ENCODE measurements around the gene MAP4K3. TPM values are rescaled to one million over a fixed set of nuclear protein-coding genes. Genes with fewer than 3 reads are reported as not detected.

Gene MAP4K3
- total and polyA plus RNA-seq, 2 donors (not counting 1 experiment from before 2014, with no cell fraction given): 1.3 to 28.3 TPM

DNA sequence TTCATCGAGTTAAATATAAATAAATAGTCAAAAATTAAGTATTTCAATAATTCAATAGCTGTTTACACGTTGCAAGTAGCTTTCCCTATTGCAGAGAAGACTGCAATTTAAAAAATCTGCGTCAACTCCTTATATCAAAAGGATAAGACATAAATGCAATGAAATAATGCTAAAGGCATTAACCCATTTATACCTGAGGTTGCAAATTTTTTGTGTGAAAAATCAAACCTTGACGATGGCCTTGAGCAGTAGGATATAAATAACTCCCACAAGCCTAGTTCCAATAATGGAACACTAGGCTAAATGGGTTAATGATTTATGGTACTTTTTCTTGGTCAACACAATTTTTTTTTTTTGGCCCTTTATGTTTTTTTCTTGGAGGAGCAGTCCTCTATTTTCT, 116.9 kb downstream of the MAP4K3 start:
- no peaks in the 10 kb centered on the region for H4K20me1 ChIP-seq (ENCODE audit: control insufficient read depth, insufficient read depth, low read length, poor library complexity, severe bottlenecking)
- no peak overlapping the region for H3K4me3 Mint-ChIP-seq
- no peak overlapping the region for H3K4me3 ChIP-seq (ENCODE audit: control extremely low read depth in 1 of 5, extremely low read depth in 1 of 5, insufficient read depth in 1 of 5, low read depth in 2 of 5, low read length in 4 of 5)
- H3K27ac Mint-ChIP-seq: no peak overlapping the region
- no peak overlapping the region for H2AFZ ChIP-seq (ENCODE audit: insufficient read depth, low read depth, low read length, poor library complexity, severe bottlenecking)
- no peaks in the 10 kb centered on the region for H3K27me3 Mint-ChIP-seq
- H3K9ac ChIP-seq (ENCODE audit: low read length): no peak overlapping the region
- H3K27ac ChIP-seq (ENCODE audit: low read length in 2 of 2): no peak overlapping the region
- ChIA-PET POLR2A (no interaction called here), CTCF (no interaction called here)
- peaks cover 0 to 1% of the 10 kb centered on the region in 2 experiments for H3K36me3 ChIP-seq (replicated peaks in 1 of 2; ENCODE audit: control extremely low read depth in 1 of 2, control insufficient read depth in 1 of 2, extremely low read depth in 1 of 2, insufficient read depth in 2 of 2, low read length in 1 of 2)
- DNase-seq: no peak
- H3K4me1 Mint-ChIP-seq: no peaks in the 10 kb centered on the region
- H3K27me3 ChIP-seq (replicated peaks in 1 of 4; ENCODE audit: control extremely low read depth in 1 of 4, control insufficient read depth in 3 of 4, insufficient read depth in 4 of 4, low read length in 3 of 4): no peaks in the 10 kb centered on the region
- TF ChIP-seq, protein P1, sequence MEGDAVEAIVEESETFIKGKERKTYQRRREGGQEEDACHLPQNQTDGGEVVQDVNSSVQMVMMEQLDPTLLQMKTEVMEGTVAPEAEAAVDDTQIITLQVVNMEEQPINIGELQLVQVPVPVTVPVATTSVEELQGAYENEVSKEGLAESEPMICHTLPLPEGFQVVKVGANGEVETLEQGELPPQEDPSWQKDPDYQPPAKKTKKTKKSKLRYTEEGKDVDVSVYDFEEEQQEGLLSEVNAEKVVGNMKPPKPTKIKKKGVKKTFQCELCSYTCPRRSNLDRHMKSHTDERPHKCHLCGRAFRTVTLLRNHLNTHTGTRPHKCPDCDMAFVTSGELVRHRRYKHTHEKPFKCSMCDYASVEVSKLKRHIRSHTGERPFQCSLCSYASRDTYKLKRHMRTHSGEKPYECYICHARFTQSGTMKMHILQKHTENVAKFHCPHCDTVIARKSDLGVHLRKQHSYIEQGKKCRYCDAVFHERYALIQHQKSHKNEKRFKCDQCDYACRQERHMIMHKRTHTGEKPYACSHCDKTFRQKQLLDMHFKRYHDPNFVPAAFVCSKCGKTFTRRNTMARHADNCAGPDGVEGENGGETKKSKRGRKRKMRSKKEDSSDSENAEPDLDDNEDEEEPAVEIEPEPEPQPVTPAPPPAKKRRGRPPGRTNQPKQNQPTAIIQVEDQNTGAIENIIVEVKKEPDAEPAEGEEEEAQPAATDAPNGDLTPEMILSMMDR (IDR thresholded peaks at IDR 0.05): no peak
- TF ChIP-seq EZH2 (IDR thresholded peaks at IDR 0.05; ENCODE audit: borderline replicate concordance, insufficient read depth, low read depth, low read length, poor library complexity, severe bottlenecking): no peak
- H3K4me1 ChIP-seq (ENCODE audit: control insufficient read depth in 2 of 2, insufficient read depth in 2 of 2, low read length in 2 of 2): no peaks in the 10 kb centered on the region
- H3K9me3 ChIP-seq (ENCODE audit: control extremely low read depth in 1 of 3, control insufficient read depth in 2 of 3, insufficient read depth in 1 of 3, low read length in 2 of 3): no peaks in the 10 kb centered on the region
- no CpG with 5 or more reads among the region's 4 CpGs for WGBS (ENCODE audit: insufficient coverage)
- intact Hi-C loops (cut with micrococcal nuclease): no loop called here
- H3K9me3 Mint-ChIP-seq (ENCODE audit: insufficient read depth): no peaks in the 10 kb centered on the region
- H3K79me2 ChIP-seq (ENCODE audit: control insufficient read depth, insufficient read depth, low read length): no peaks in the 10 kb centered on the region
- no peak overlapping the region for H3K4me2 ChIP-seq (replicated peaks; ENCODE audit: low read depth, low read length, poor library complexity, severe bottlenecking)
- no peak for ATAC-seq (ENCODE audit: low read depth)

GRCh38 chr2:39313575-39313974, 123.5 kb downstream of the MAP4K3 start:
- CTCF ChIA-PET: no interaction called here
- Mint-ChIP-seq H3K27me3 (no peaks in the 10 kb centered on the region), H3K4me1 (no peaks in the 10 kb centered on the region), H3K27ac (no peak overlapping the region), H3K4me3 (no peak overlapping the region), H3K9me3 (ENCODE audit: insufficient read depth) (no peaks in the 10 kb centered on the region)
- H3K4me3 ChIP-seq (ENCODE audit: control extremely low read depth in 1 of 5, extremely low read depth in 1 of 5, insufficient read depth in 1 of 5, low read depth in 2 of 5, low read length in 4 of 5): no peak overlapping the region
- no peaks in the 10 kb centered on the region for H3K36me3 ChIP-seq (replicated peaks in 1 of 2; ENCODE audit: control extremely low read depth in 1 of 2, control insufficient read depth in 1 of 2, extremely low read depth in 1 of 2, insufficient read depth in 2 of 2, low read length in 1 of 2)
- POLR2A ChIA-PET: no interaction called here
- WGBS (ENCODE audit: insufficient coverage): 89% methylated on average over 1 of the region's 4 CpGs
- no peaks in the 10 kb centered on the region for H3K4me1 ChIP-seq (ENCODE audit: control insufficient read depth in 2 of 2, insufficient read depth in 2 of 2, low read length in 2 of 2)
- H3K27ac ChIP-seq (ENCODE audit: low read length in 2 of 2): no peak overlapping the region
- no peaks in the 10 kb centered on the region for H4K20me1 ChIP-seq (ENCODE audit: control insufficient read depth, insufficient read depth, low read length, poor library complexity, severe bottlenecking)
- H2AFZ ChIP-seq (ENCODE audit: insufficient read depth, low read depth, low read length, poor library complexity, severe bottlenecking): no peak overlapping the region
- no peak overlapping the region for H3K9ac ChIP-seq (ENCODE audit: low read length)
- TF ChIP-seq, protein P1 (IDR thresholded peaks at IDR 0.05): no peak
- no peak for TF ChIP-seq EZH2 (IDR thresholded peaks at IDR 0.05; ENCODE audit: borderline replicate concordance, insufficient read depth, low read depth, low read length, poor library complexity, severe bottlenecking)
- H3K9me3 ChIP-seq (ENCODE audit: control extremely low read depth in 1 of 3, control insufficient read depth in 2 of 3, insufficient read depth in 1 of 3, low read length in 2 of 3): no peaks in the 10 kb centered on the region
- H3K4me2 ChIP-seq (replicated peaks; ENCODE audit: low read depth, low read length, poor library complexity, severe bottlenecking): no peak overlapping the region
- intact Hi-C loops (cut with micrococcal nuclease): no loop called here
- H3K79me2 ChIP-seq (ENCODE audit: control insufficient read depth, insufficient read depth, low read length): no peaks in the 10 kb centered on the region
- ATAC-seq (ENCODE audit: low read depth): no peak
- no peaks in the 10 kb centered on the region for H3K27me3 ChIP-seq (replicated peaks in 1 of 4; ENCODE audit: control extremely low read depth in 1 of 4, control insufficient read depth in 3 of 4, insufficient read depth in 4 of 4, low read length in 3 of 4)
- DNase-seq: no peak

Measured in B cell (primary cell).